ENCODE measurements around the gene MAN2C1.
"Not testable (repeated sequence)": the region's sequence is repeated elsewhere in the genome, so short reads cannot be mapped to it uniquely, and the experiment has no call there.

Gene MAN2C1

DNA sequence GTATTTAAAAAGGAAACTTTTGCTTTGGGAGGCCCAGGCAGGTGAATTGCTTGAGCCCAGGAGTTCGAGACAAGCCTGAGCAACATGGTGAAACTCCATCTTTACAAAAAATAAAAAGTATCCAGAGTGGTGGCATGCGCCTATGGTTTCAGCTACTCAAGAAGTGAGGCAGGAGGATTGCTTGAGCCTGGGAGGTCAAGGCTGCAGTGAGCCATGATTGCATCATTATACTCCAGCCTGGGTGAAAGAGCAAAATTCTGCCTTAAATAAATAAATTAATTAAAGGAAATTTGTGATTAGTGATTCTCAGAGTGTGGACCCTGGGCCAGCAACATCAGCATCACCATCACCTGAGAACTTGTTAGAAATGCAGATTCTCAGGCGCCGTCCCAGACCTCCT lies 42.5 kb downstream of the MAN2C1 start:
- FAIRE-seq (no peak), DNase-seq (ENCODE audit: insufficient read length, low spot score) (no peak)
- TF ChIP-seq POLR2A (IDR thresholded peaks at IDR 0.05; ENCODE audit: low read depth, low read length) = no peak

DNA sequence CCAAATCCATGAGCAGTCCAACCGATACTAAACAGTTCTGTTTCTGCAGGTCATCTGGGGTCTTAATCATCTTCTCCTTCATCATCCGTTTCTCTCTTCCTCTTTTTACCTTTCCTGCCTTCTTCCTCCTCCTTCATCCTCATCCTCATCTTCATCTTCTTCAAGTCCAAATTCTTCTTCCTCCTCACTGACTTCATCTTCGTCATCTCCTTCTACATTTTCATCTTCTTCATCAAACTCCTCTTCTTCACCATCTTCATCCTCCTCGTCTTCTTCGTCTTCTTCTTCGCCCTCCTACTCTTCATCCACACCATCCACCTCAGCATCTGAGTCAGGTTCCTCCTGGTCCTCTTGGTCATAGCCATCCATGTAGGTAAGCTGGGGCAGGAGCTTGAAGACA lies 46.7 kb downstream of the MAN2C1 start:
- no peak for TF ChIP-seq POLR2A (IDR thresholded peaks at IDR 0.05; ENCODE audit: low read depth, low read length)
- FAIRE-seq (no peak), DNase-seq (ENCODE audit: insufficient read length, low spot score) (no peak)

DNA sequence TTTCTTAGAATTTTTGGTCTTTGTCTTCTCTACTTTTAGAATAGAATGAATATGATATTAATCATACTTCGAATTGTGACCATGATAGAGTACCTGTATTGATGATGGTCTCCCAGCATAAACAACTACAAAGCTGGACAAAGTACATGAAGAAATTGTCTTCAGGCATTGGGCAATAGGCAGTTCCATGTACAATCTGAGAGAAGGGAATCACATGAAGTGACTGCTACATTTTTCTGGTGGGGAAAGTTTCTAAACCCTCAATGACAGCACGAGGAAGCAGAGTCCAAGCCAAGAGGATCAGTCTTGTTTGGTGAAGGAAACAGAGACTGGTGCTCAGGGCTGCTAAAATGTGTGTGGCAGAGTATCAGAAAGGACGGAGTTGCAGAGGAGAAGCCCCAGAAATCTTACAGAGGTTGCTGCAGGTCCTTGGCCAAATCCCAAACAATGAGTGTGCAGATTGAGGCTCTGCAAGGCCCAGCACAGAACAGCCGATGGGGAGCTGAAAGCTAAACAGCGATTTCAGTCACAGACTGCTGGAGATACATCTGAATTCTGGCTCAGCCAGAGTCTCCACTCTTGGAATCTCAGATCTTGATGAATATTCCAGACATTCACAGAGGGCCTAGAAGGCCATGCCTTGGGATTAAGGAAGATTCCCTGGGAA lies 49.0 kb downstream of the MAN2C1 start:
- not testable (repeated sequence) for DNase-seq (ENCODE audit: insufficient read length, low spot score); FAIRE-seq

DNA sequence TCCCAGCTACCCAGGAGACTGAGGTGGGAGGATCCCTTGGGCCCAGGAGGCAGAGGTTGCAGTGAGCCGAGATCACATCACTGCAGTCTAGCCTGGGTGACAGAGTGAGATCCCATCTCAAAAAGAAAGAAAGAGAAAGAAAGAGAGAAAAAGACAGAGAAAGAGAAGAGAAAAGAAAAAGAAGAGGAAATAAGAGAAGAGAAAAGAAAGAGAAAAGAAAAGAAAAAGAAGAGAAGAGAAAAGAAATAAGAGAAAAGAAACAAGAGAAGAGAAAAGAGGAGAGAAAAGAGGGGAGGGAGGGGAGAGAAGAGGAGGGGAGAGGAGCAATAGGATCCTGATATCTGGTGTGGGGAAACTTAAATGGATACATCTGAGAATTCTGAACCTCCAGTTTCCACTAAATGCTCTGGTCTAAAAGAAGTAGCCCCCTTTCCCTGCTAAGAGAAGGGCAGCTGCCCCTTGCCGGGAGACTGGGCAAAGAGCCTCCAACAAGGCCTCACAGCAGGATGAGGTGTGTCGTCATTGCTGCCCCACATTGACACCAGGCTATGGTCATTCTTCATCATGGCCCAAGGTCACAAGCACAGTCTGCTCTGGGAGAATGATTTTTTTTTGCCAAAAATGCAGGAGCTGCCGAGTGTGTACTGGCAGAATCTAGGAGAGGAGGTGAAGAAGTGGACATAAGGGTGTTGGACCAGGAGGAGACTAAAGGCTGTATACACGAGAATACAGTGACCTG lies 53.7 kb downstream of the MAN2C1 start:
- DNase-seq (ENCODE audit: insufficient read length, low spot score) (no peak), FAIRE-seq (no peak)
- no peak for TF ChIP-seq POLR2A (IDR thresholded peaks at IDR 0.05; ENCODE audit: low read depth, low read length)

DNA sequence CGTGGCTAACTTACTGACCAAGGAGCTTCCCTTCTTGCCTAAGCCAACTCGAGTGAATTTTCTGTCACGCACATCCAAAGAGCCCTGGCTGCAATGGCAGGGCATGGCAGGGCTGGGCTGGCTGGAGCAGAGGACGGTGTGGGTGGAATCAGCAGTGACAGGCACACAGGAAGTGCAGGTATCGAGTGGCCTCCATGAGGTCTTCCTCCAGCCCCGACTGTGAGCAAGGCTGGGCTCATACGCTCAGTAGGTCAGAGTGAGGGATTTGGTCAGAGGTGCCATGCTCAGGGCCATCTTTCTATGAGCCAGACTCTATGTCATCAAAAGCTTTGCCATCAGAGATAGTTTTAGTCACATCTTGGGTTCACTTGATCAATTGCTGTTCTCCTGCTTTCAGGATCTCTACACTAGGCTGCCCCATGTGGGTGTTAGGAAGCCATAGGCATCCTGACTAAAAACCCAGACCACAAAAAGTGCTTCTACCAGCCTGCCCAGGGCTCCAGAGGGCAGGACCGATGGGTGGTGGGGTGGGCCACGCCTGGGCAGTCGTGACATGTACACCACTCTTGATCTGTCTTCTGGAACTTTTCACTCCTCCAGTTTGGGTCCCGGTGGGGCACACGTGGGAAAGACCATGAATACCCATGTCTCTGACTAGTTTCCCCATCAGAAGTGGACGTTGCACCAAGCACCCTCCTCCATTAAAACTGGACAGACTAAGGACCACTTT lies 55.1 kb downstream of the MAN2C1 start:
- TF ChIP-seq POLR2A (IDR thresholded peaks at IDR 0.05; ENCODE audit: low read depth, low read length) = no peak
- FAIRE-seq = no peak
- DNase-seq (ENCODE audit: insufficient read length, low spot score) = no peak

DNA sequence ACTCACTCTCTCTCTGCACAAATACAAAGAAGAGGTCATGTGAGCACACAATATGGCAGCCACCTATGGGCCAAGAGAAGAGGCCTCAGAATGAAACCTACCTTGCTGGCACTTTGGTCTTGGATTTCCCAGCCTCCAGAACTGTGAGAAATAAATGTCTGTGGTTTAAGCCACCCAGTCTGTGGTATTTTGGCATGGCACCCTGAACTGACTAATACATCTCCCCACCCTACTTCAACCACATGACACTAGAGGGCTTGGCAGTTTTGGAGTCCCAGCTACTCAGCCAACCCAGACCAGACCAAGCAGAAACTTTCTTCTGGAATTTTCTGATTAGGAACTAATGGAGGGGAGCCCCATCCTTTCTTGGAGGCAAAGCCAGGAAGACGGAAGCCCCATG lies 55.9 kb downstream of the MAN2C1 start:
- FAIRE-seq; DNase-seq (ENCODE audit: insufficient read length, low spot score): not testable (repeated sequence)

DNA sequence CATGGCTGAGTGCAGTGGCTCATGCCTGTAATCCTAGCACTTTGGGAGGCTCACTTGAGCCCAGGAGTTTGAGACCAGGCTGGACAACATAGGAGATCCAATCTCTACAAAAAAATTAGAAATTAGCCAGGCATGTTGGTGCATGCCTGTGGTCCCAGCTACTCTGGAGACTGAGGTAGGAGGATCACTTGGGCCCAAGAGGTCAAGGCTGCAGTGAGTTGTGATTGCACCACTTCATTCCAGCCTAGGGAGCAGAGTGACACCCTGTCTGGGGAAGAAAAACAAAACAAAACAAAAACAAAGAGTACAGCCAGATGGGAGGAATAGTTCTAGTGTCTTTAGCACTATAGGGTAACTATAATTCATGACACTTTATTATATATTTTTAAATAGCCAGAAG lies 58.7 kb downstream of the MAN2C1 start:
- TF ChIP-seq POLR2A (IDR thresholded peaks at IDR 0.05; ENCODE audit: low read depth, low read length) = no peak
- FAIRE-seq (no peak), DNase-seq (ENCODE audit: insufficient read length, low spot score) (no peak)

DNA sequence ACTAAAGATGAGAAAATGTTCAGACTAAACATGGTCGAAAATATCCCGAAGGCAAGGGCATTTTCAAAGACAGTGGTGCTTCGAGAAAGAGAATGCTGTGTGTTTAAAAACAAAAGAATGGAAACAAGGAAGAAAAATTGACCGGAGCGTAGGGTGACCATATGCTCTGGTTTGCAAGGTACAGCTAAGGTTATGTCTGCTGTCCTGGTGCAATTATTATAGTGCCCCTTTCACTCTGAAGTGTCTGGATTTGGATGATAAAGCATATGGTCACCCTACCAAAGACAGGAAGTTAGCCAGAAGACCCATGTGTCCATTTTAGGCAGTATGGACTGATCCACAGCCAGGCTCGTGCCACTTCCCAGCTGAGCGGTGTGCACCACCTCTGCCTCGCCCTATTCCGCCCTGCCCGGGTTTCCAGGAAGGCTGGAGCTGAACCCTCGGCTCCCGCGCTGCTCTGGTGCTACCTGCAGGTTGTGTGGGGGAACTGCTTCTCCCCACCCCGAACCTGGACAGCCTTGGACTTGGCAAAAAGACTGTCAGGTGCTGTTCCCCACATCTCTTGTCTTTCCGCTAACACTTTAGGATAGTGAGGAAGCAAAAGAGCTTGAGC lies 60.5 kb downstream of the MAN2C1 start:
- TF ChIP-seq POLR2A (IDR thresholded peaks at IDR 0.05; ENCODE audit: low read depth, low read length) = no peak
- FAIRE-seq = no peak
- peak; percentile 58 for DNase-seq (ENCODE audit: insufficient read length, low spot score)

DNA sequence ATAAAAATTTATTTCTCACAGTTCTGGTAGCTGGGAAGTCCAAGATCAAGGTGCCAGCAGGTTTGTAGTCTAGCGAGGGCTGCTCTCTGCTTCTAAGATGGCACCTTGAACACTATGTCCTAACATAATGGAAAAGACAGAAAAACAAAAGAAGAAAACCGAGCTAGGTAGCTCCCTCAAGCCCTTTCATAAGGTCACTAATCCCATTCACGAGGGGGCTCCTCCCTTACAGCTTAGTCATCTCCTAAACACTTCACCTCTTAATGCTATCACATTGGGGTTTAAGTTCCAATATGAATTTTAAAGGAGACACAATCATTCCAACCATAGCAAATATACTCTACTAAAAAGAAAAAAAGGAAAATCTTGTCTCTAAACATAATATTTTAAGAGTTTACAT lies 62.2 kb downstream of the MAN2C1 start:
- FAIRE-seq = no peak
- DNase-seq (ENCODE audit: insufficient read length, low spot score) = no peak
- no peak for TF ChIP-seq POLR2A (IDR thresholded peaks at IDR 0.05; ENCODE audit: low read depth, low read length)

All from H54 (cell line).